ENCODE measurements around the gene CRABP2. TPM values are rescaled to one million over a fixed set of nuclear protein-coding genes. Genes with fewer than 3 reads are reported as not detected.

The CRABP2 gene
- total RNA-seq, 4 donors from 2014 or later: 2.4 to 16.5 (median 4.0) TPM

DNA sequence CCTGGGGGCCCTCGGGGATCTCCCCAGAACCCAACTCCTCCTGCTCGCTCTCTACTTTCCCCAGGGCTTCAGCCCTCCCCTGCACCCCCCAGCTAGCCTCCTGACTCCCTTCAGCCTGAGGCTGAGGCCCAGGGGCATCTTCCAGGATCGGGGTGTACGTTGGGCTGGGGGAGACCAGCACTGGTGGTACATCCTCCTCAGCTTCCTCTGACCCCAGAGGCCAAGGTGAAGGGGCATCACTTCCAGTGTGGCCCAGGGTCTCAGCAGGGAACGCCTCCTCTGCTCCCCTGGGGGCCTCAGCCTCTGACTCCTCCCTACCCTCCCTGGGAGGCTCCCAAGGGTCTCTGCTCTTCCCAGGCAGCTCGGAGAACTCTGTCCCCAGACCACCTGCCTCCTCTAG, 35.0 kb downstream of the CRABP2 start:
- TF ChIP-seq, protein P1, sequence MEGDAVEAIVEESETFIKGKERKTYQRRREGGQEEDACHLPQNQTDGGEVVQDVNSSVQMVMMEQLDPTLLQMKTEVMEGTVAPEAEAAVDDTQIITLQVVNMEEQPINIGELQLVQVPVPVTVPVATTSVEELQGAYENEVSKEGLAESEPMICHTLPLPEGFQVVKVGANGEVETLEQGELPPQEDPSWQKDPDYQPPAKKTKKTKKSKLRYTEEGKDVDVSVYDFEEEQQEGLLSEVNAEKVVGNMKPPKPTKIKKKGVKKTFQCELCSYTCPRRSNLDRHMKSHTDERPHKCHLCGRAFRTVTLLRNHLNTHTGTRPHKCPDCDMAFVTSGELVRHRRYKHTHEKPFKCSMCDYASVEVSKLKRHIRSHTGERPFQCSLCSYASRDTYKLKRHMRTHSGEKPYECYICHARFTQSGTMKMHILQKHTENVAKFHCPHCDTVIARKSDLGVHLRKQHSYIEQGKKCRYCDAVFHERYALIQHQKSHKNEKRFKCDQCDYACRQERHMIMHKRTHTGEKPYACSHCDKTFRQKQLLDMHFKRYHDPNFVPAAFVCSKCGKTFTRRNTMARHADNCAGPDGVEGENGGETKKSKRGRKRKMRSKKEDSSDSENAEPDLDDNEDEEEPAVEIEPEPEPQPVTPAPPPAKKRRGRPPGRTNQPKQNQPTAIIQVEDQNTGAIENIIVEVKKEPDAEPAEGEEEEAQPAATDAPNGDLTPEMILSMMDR (IDR thresholded peaks at IDR 0.05; ENCODE audit: low read depth): no peak

DNA sequence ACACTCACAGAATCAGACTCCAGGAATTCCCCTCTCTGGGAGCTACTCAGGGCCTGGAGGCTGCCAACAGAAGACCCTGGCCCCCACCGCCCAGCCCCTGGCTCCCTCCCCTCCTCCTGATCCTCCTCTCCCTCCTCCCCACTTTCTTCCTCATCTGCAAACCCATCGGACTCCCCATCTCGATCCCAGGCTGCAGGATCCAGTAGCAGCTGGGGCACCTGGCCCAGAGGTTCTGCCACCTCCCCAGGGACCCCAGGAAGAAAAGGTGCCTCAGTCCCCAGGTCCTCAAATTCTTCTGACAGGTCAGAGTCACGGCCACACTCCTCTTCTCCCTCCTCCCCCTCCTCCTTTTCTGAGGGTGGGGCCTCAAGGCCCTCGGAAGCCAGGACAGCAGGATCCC, 35.6 kb downstream of the CRABP2 start:
- TF ChIP-seq, protein P1 (IDR thresholded peaks at IDR 0.05; ENCODE audit: low read depth): no peak

DNA sequence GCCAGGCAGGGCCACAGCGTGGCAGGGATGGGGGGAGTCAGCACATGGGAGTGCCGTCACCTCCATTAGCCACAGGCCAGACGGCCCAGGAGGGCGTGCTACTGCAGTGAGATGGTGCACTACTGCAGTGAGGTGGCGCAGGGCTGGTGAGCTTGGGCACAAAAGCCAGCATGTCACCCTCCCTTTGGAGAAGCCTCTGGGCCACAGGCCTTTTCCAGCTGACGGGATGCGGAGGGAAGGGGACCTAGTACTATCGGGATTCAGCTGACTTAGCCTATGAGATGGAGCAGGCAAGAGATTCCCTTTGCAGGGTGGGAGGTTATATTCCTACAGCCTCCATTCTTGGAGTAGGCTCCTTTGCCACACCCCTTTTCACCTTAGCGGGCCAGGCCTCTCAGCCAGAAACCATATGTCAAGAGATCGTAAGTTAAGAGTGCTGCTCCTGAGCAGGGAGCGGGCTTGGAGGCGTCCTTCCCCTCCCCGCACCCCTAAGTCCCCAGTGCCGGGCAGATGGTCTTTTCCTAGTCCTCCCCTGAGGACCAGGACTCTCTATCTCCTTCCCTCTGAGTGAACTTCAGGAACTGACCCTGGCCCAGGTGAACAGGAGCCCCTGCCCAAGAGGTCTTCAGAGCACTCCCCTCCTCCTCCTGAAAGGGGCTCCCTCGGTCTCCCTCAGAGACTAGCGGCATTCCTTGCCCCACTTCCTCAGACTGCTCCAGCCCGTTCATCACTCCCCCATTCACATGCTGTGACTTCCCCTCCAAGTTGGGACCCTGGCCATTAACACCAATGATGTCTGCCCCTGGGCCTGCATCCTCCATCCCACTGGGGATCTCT, 36.4 kb downstream of the CRABP2 start:
- TF ChIP-seq, protein P1 (IDR thresholded peaks at IDR 0.05; ENCODE audit: low read depth): no peak

DNA sequence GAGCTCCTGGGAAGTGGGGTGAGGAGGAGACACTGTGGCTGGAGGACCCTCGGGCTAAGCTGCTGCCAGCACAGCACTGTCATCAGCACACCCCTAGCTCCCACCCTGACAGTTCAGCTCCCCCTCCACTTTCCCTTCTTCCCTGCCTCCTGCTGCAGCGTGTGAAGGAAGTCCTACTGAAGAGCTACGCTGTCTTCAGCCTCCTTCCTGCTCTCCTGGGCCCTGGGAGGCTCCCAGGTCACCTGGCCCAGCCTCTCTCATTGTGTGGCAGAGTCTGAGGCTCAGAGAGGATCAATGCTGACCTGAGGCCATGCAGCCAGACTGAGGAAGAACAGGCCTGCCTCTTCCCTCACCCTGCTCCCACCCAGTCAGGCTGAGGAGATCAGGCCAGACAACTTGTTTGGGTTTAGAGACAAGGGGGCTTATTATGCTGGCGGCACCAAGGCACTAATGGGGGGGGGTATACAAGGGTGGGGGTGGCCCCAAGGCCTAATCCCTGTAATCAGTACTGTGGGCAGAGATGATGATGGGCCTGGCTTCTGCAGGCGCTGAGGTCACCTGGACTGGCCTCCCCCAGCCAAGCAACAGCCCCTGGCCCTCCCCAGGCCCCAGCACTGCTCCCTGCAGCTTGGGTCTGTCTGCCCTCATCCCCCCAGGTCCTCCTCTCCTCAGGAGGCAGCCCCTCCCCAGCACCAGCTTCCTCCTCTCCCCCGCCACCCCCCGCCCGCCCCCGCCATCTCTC, 37.2 kb downstream of the CRABP2 start:
- TF ChIP-seq, protein P1 (IDR thresholded peaks at IDR 0.05; ENCODE audit: low read depth): no peak

DNA sequence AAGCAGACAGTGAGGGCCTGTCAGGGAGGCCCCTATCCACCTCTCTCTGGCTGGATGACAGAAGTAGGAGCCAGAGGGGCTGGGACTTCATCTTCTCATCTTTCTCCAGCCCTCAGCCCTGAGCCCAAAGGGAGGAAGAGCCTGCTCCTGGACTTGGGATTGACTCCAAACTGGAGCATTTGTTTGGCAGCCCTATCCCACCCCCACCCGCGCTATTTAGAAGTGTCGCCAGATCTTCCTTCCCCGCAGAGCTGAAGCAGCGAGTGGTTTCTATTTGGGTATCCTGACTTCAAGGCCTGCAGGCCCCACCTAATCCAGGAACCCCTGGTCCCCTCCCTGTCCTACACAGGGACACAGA, 37.8 kb downstream of the CRABP2 start:
- TF ChIP-seq, protein P1 (IDR thresholded peaks at IDR 0.05; ENCODE audit: low read depth): no peak

DNA sequence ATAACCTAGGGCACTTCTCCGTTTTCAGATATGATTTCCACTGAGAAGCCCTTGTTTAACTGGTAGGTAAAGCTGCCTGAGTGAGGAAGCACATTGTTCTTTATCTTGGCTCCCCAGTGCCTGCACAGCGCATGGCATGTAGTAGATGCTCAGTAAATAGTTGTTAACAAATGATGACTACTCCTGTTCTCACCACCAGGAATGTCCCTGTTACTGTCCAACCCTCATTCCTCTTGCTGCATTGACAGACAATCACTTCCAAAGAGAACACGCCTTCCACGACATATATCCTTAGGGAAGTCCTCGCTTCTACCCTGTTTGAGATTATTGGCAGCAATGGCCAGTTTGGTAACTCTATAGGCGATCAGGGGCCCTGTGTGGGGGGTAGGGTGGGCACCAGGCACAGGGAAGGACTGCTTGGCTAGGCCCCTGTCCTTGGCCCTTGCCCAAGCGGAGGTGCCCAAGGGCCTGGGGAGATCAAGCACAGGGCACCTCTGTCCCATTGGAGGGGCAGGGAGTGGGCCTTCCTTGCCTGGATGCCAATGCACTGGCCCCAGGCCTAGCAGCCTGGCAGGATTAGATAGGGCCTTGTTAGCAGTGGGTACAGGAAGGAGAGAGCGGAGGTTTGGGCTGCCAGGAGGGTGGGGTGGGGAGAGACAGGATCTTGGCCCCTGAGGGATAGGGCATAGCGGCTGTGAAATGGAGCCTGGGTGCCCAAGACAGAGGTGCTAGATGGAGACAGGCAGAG, 38.3 kb downstream of the CRABP2 start:
- TF ChIP-seq, protein P1 (IDR thresholded peaks at IDR 0.05; ENCODE audit: low read depth): no peak

DNA sequence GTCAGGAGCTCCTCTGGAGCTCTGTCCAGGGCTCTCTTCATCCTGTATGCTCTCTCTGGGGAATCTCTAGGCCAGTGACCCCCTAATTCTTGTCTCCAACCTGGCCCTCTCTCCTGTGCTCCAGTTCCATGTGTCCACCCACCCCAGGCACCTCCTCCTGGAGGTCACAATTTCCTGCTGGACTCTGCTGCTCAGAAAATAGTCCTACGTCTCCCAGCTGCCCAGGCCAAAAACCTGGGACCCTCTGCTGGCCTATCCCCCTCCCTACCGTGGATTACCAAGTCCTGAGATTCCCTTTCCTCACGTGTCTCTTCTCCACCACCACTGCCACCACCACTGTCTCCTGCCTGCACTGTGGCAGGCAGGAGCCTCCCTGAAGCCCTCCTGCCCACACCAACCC, 39.8 kb downstream of the CRABP2 start:
- TF ChIP-seq, protein P1 (IDR thresholded peaks at IDR 0.05; ENCODE audit: low read depth): no peak

Data from subcutaneous adipose tissue (tissue), 4 donors.